Dorsolateral prefrontal cortex (tissue), 118 donors: ENCODE measurements around the gene ADIPOR2. TPM values are rescaled to one million over a fixed set of nuclear protein-coding genes. Genes with fewer than 3 reads are reported as not detected.

Experiments used
- microRNA-seq, 43 experiments: library from miRNA; unstranded; fragments of <30 nt; microRNA quantifications; one replicate each; pipeline ENCODE4 v1.2.0, GENCODE V29; 2022
- total RNA-seq, 120 experiments: library from RNA; stranded (reverse); gene quantifications; one replicate each; pipeline versions ENCODE4 v1.2.3 to v1.2.4, GENCODE V29; 2022

Gene ADIPOR2
- total RNA-seq, 120 experiments from 2014 or later: 39.0 to 240 (median 95.0) TPM

Small RNAs within 50 kb of the gene (microRNA-seq; reads per million reads assigned to microRNA genes)
- gene MIR3649: 0 reads per million in 43 experiments

Other genes with a start within 250 kb of the ADIPOR2 start
- gene FBXL14, start 96.5 kb upstream of the ADIPOR2 start, total RNA-seq: 10 to 100 TPM; 26.6 to 73.6 (median 35.7) TPM
- 1 to 10 TPM; 2.2 to 9.3 (median 5.1) TPM for gene WNT5B, start 61.8 kb upstream of the ADIPOR2 start, total RNA-seq
- 10 to 100 TPM in 119 of 120 experiments, 1 to 10 TPM in 1; 8.0 to 46.0 (median 27.9) TPM for gene LRTM2, start 129.5 kb downstream of the ADIPOR2 start, total RNA-seq
- 1 to 10 TPM in 103 of 120 experiments, under 1 TPM in 17; 0.33 to 5.7 (median 2.1) TPM for gene CACNA2D4, start 227.6 kb downstream of the ADIPOR2 start, total RNA-seq